HAP-1 (cell line): Measurements from ENCODE around the gene SGTB.

Experiments used
- DNase-seq, 2 experiments: peaks; one replicate each; pipeline ENCODE4 v3.0.0-alpha.2; 2016 to 2020; ENCODE audit warnings: low spot score in 2 of 2
- H3K27me3 ChIP-seq: fragments of 250-450 bp; sonication (Bioruptor Pico); 2 replicates; pipeline ENCODE4 v1.5.1; 2020; ENCODE audit warnings: low read depth, mild to moderate bottlenecking, moderate library complexity
- H3K36me3 ChIP-seq: fragments of 250-450 bp; sonication (Bioruptor Pico); replicated peaks from 2 replicates; pipeline ENCODE4 v1.5.1; 2020; ENCODE audit warnings: mild to moderate bottlenecking
- H3K4me1 ChIP-seq: fragments of 250-450 bp; sonication (Bioruptor Pico); 2 replicates; pipeline ENCODE4 v1.5.1; 2020; ENCODE audit warnings: mild to moderate bottlenecking
- H3K4me3 ChIP-seq: fragments of 250-450 bp; sonication (Bioruptor Pico); 2 replicates; pipeline ENCODE4 v1.5.1; 2020; ENCODE audit warnings: mild to moderate bottlenecking, moderate library complexity
- H3K9me3 ChIP-seq: fragments of 250-450 bp; sonication (Bioruptor Pico); 2 replicates; pipeline ENCODE4 v1.5.1; 2020; ENCODE audit warnings: mild to moderate bottlenecking, moderate library complexity
- in situ Hi-C: fragments of 300-500 bp; cut with MboI; formaldehyde crosslinking; loops from 3 replicates; pipeline ENCODE4 v1.14.3; 2020; ENCODE audit warnings: low sequenced_read_pairs, inconsistent platforms, mixed read lengths

Gene SGTB

DNA sequence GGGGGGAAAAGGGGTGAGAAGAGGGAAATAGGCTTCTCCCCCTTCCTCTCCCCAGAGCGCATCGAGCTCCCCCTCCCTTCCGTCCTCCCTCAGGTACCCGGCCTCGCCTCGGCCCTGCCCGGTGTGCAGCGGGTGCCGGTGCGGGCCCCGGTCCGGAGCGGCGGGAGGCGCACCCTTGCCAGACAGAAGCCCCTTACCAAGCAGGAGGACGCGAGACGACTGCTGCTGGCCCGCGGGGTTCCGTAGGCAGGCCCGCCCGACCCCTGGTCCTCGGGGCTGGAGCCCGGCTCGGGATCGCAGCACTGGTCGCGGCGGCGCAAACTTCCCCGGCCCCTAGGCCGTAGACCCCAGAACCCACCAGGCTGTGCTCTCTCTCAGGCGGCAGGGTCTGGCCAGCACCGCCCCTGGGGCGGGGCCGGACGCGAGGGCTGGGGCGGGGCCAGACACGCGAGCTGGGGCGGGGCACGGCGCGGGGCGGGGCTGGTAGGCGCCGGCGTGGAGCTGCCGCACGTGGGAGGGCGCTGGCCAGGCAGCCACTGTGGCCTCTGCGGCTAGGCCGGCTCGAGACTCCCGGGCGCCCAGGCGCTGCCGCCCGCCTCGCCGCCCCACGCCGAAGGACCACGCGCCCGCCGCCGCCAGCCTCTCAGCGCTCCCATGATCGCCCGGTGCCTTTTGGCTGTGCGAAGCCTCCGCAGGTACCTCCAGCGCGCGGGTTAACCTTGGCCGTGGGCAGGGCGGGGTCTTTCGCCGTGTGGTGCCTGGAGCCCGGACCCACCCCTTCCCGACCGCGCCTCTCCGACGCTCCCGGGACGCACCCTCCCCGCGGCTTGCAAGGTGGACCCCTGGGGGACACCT lies at the start of gene SGTB, which contains the start of gene NLN:
SGTB (minus strand) TSS at position 390 of the 855 bp plus-strand sequence. CDS start 1,302 bp downstream, outside the sequence.
NLN (plus strand) TSS at position 486 of the 855 bp plus-strand sequence; CDS start at position 655, 169 bp downstream.
- no peaks in the 10 kb centered on the region for H3K9me3 ChIP-seq
- peaks cover 20% of the 10 kb centered on the region for H3K36me3 ChIP-seq
- in situ Hi-C loops = no loop called here
- H3K4me3 ChIP-seq = peak within 1 kb of the TSS; percentile 85
- DNase-seq = peak; percentile 64 to 88
- H3K27me3 ChIP-seq = no peaks in the 10 kb centered on the region
- H3K4me1 ChIP-seq = peaks cover 17% of the 10 kb centered on the region

GRCh38 chr5:65771266-65771665 lies 49.4 kb upstream of the SGTB start:
- H3K4me3 ChIP-seq = no peak overlapping the region
- no peaks in the 10 kb centered on the region for H3K9me3 ChIP-seq
- H3K27me3 ChIP-seq = no peaks in the 10 kb centered on the region
- no peak for DNase-seq
- in situ Hi-C loops = no loop called here
- no peaks in the 10 kb centered on the region for H3K4me1 ChIP-seq
- no peaks in the 10 kb centered on the region; the same call in none of the 2 replicates for H3K36me3 ChIP-seq

DNA sequence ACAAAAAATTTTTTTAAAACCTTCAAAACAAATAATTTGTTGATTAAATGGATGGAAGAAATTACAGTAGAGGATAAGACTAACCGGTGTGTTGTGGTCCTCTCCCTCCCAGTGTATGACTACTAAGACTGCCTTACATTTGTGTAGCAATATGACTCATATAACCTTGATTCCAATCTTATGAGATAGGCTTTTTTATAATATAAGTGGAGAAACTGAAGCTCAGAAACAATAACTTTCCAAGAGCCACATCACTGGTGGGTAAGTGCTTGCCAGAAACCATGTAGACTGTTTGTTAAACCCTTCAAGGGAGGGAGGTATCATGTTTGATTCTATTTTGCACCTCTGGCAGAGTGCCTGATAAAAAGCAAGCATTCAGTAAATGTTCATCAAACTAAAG lies 47.6 kb upstream of the SGTB start:
- no peaks in the 10 kb centered on the region for H3K9me3 ChIP-seq
- in situ Hi-C loops = no loop called here
- H3K4me3 ChIP-seq = no peak overlapping the region
- H3K27me3 ChIP-seq = no peaks in the 10 kb centered on the region
- no peaks in the 10 kb centered on the region; the same call in 1 of the 2 replicates for H3K36me3 ChIP-seq
- no peak for DNase-seq
- H3K4me1 ChIP-seq = no peaks in the 10 kb centered on the region

- no peak for DNase-seq
- Histone ChIP-seq H3K36me3 (no peaks in the 10 kb centered on the region; the same call in 1 of the 2 replicates), H3K4me1 (no peaks in the 10 kb centered on the region), H3K9me3 (no peaks in the 10 kb centered on the region), H3K4me3 (no peak overlapping the region), H3K27me3 (no peaks in the 10 kb centered on the region)
- in situ Hi-C loops = no loop called here
Measured at GRCh38 chr5:65768723-65769346, 46.9 kb upstream of the SGTB start.

DNA sequence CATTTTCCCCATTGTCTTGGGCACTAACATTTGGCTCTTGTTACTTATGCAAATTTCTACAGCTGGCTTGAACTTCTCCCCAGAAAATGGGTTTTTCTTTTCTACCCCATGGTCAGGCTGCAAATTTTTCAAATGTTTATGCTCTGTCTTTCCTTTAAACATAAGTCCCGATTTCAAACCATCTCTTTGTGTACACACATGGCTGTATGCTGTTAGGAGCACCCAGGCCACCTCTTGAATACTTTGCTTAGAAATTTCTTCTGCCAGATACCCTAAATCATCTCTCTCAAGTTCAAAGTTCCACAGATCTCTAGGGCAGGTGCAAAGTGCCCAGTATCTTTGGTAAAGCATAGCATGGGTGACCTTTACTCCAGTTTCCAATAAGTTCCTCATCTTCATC lies 45.7 kb upstream of the SGTB start:
- Histone ChIP-seq H3K4me3 (no peak overlapping the region), H3K9me3 (no peaks in the 10 kb centered on the region), H3K36me3 (no peaks in the 10 kb centered on the region; the same call in 1 of the 2 replicates), H3K27me3 (no peaks in the 10 kb centered on the region), H3K4me1 (no peaks in the 10 kb centered on the region)
- in situ Hi-C loops = no loop called here
- no peak for DNase-seq

GRCh38 chr5:65766781-65767180 lies 44.9 kb upstream of the SGTB start:
- no peak for DNase-seq
- in situ Hi-C loops = no loop called here
- Histone ChIP-seq H3K27me3 (no peaks in the 10 kb centered on the region), H3K9me3 (no peaks in the 10 kb centered on the region), H3K4me1 (no peaks in the 10 kb centered on the region), H3K36me3 (no peaks in the 10 kb centered on the region; the same call in 1 of the 2 replicates), H3K4me3 (no peak overlapping the region)

GRCh38 chr5:65766175-65766574 lies 44.3 kb upstream of the SGTB start:
- H3K36me3 ChIP-seq = no peaks in the 10 kb centered on the region; the same call in 1 of the 2 replicates
- no peak for DNase-seq
- no peaks in the 10 kb centered on the region for H3K27me3 ChIP-seq
- no peak overlapping the region for H3K4me3 ChIP-seq
- in situ Hi-C loops = no loop called here
- H3K9me3 ChIP-seq = no peaks in the 10 kb centered on the region
- no peaks in the 10 kb centered on the region for H3K4me1 ChIP-seq

DNA sequence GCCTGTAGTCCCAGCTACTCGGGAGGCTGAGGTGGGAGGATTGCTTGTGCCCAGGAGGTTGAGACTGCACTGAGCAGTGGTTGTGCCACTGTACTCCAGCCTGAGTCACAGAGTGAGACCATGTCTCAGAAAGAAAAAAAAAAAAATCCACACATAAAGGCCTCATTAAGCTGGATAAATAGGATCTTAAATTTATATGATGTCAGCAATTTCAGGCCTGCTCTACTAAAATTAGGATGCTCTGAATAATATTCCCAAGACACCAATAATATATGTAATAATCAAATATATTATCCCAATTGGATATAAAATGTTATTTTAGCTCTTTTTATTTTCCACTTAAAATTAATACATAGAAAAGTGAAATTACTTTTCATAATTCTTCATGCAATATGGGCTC lies 43.7 kb upstream of the SGTB start:
- Histone ChIP-seq H3K9me3 (no peaks in the 10 kb centered on the region), H3K4me1 (no peaks in the 10 kb centered on the region), H3K36me3 (no peaks in the 10 kb centered on the region; the same call in 1 of the 2 replicates), H3K4me3 (no peak overlapping the region), H3K27me3 (no peaks in the 10 kb centered on the region)
- in situ Hi-C loops = no loop called here
- DNase-seq = no peak

DNA sequence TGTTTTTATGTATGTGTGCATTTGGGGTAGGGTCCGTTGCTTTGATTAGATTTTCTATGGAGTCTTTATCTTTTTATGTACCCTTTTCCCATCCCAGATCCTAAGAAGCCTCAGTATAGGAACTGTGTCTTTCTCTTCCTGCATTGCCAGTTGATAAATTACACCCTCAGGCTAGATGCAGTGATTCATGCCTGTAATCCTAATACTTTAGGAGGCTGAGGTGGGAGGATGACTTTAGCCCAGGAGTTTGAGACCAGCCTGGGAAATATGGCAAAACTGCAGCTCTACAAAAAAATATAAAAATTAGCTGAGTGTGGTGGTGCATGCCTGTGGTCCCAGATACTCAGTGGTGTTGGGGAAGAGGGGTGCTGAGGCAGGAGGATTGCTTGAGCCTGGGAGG lies 40.3 kb upstream of the SGTB start:
- in situ Hi-C loops = no loop called here

GRCh38 chr5:65760504-65761275 lies 38.8 kb upstream of the SGTB start:
- no peak for DNase-seq
- Histone ChIP-seq H3K36me3 (peaks cover 12% of the 10 kb centered on the region), H3K4me1 (no peaks in the 10 kb centered on the region), H3K9me3 (no peaks in the 10 kb centered on the region), H3K4me3 (no peak overlapping the region), H3K27me3 (no peaks in the 10 kb centered on the region)
- in situ Hi-C loops = no loop called here

More for the DNA sequence above, 40.3 kb upstream of the SGTB start:
- no peak for DNase-seq
- H3K9me3 ChIP-seq = no peaks in the 10 kb centered on the region
- H3K27me3 ChIP-seq = no peaks in the 10 kb centered on the region
- no peaks in the 10 kb centered on the region for H3K4me1 ChIP-seq
- H3K36me3 ChIP-seq = peaks cover 12% of the 10 kb centered on the region
- H3K4me3 ChIP-seq = no peak overlapping the region

- Histone ChIP-seq H3K36me3 (peaks cover 12% of the 10 kb centered on the region), H3K4me3 (no peak overlapping the region), H3K27me3 (no peaks in the 10 kb centered on the region), H3K9me3 (no peaks in the 10 kb centered on the region), H3K4me1 (no peaks in the 10 kb centered on the region)
- no peak for DNase-seq
- in situ Hi-C loops = no loop called here
Measured at GRCh38 chr5:65758546-65759144, 36.7 kb upstream of the SGTB start.

DNA sequence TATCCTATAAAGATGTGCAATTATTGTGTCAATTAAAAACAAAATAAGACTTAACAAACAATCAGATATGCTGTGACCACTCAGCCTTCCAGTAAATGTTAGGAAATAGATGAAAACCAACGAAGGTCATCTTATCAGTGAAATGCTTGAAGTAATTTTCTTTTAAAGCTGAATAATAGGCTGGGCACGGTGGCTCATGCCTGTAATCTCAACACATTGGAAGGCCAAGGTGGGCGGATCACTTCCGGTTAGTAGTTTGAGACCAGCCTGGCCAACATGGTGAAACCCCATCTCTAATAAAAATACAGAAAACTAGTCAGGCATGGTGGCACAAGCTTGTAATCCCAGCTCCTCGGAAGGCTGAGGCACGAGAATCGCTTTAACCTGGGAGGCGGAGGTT lies 31.3 kb upstream of the SGTB start:
- DNase-seq = no peak
- Histone ChIP-seq H3K9me3 (no peaks in the 10 kb centered on the region), H3K4me3 (no peak overlapping the region), H3K4me1 (peaks cover 9% of the 10 kb centered on the region), H3K27me3 (no peaks in the 10 kb centered on the region; the same call in 1 of the 2 replicates), H3K36me3 (no peaks in the 10 kb centered on the region)
- in situ Hi-C loops = no loop called here

DNA sequence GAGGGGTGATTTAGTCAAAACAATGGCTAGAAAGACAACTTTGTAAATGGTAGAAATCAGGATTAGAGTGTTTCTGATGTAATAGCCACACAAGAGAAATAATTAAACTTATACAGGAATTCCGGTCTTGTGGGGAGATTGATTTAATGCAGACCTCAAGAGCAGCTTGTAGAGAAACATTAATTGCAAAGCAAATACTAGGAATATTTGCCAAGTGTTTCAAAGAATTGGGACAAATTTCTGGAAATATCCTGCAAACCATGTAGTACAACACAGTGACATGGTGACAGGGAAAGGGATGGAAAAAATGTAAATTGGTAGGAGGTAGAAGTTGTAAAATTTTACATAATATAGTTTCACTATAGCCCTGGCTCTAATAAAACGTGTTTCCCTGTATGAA lies 29.0 kb upstream of the SGTB start:
- Histone ChIP-seq H3K4me3 (no peak overlapping the region), H3K36me3 (no peaks in the 10 kb centered on the region), H3K9me3 (no peaks in the 10 kb centered on the region), H3K4me1 (peaks cover 9% of the 10 kb centered on the region), H3K27me3 (no peaks in the 10 kb centered on the region; the same call in 1 of the 2 replicates)
- DNase-seq = no peak
- in situ Hi-C loops = no loop called here
